Tibial artery (tissue), 4 donors: ENCODE measurements around the gene DCDC2.

Experiments used
- DNase-seq, 2 donors: peaks; one replicate each; pipeline ENCODE4 v3.0.0-alpha.2; 2019
- H3K27ac ChIP-seq, 2 donors: fragments of 200-600 bp; sonication (generic) in 1 of 2; 1 replicate in 1 of 2; 2 replicates in 1 of 2; pipeline ENCODE4 v1.5.1; 2018 to 2019; ENCODE audit warnings: mild to moderate bottlenecking in 1 of 2
- H3K27me3 ChIP-seq, 2 donors: fragments of 200-600 bp; sonication (generic) in 1 of 2; one replicate each; pipeline versions ENCODE4 v1.5.1 to v1.6.0; 2016 to 2019
- H3K36me3 ChIP-seq, 3 donors: fragments of 200-600 bp; sonication (generic) in 2 of 3; one replicate each; pipeline ENCODE4 v1.5.1; 2016 to 2019; ENCODE audit warnings: mild to moderate bottlenecking in 2 of 3
- H3K4me1 ChIP-seq, 4 donors: fragments of 200-600 bp; sonication (generic) in 2 of 4; 1 replicate in 3 of 4; 2 replicates in 1 of 4; pipeline ENCODE4 v1.5.1; 2016 to 2019
- H3K4me3 ChIP-seq, 2 donors: fragments of 200-600 bp; sonication (generic) in 1 of 2; 1 replicate in 1 of 2; 2 replicates in 1 of 2; pipeline ENCODE4 v1.5.1; 2018 to 2019; ENCODE audit warnings: mild to moderate bottlenecking in 2 of 2
- H3K9me3 ChIP-seq, 3 donors: fragments of 200-600 bp; sonication (generic) in 1 of 3; one replicate each; pipeline ENCODE4 v1.5.1; 2016 to 2019
- intact Hi-C: fragments of 100-400 bp; cut with DNase I; formaldehyde crosslinking; loops from one replicate; pipeline ENCODE4 v1.15.0; 2023; ENCODE audit warnings: low total_unique reads
- TF ChIP-seq, protein P1 (sequence below), 2 experiments: fragments of 200-600 bp in 1 of 2; fragments of 450-650 bp in 1 of 2; IDR thresholded peaks; one replicate each; pipeline ENCODE4 v1.5.1; 2017 to 2019; ENCODE audit warnings: antibody characterized with exemption in 2 of 2, mild to moderate bottlenecking in 1 of 2, moderate library complexity in 1 of 2

Gene DCDC2

DNA sequence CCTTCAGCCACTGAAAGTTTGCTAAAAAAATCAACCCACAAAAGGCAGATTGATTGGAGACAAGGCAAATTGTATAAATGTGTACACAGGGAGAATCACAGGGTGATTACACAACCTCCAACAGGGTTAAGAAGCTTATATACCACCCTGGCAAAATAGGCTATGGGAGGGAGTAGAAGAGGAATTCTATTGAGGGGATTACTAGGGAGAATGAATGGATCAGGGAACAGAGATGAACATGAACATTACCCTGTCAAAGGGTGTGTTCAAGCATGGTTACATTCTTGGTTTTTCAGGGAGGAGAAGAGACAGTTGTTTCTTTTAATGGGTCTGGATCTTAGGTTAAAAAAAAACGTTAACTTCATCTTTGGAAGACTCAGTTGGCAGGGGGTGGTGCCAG is 39.8 kb upstream of the DCDC2 start:
- Histone ChIP-seq H3K4me1 (peaks cover 0 to 6% (median 3%) of the 10 kb centered on the region in 4 donors), H3K27me3 (peaks cover 0 to 33% of the 10 kb centered on the region in 2 donors)
- intact Hi-C loops = no loop called here

DNA sequence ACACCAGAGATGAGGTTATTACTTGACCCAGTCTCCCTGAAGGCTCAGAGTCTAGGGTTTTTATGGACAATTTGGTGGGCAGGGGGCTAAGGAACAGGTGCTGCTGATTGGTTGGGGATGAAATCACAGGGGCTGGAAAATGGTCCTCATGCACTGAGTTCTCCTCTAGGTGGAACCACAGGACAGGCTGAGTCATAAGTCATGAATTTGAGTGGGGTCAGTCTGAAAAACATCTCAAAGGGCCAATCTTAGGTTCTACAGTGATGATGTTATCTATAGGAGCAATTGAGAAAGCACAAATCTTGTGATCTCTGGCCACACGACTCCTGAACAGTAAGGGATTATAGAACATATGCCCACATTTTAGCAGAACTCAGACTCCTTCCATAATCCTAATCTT is 39.0 kb upstream of the DCDC2 start:
- intact Hi-C loops = no loop called here
- Histone ChIP-seq H3K4me3 (no peak overlapping the region), H3K4me1 (no peaks in the 10 kb centered on the region), H3K27ac (no peak overlapping the region), H3K9me3 (no peaks in the 10 kb centered on the region), H3K27me3 (peaks cover 0 to 33% of the 10 kb centered on the region in 2 donors), H3K36me3 (no peaks in the 10 kb centered on the region)
- TF ChIP-seq, protein P1, sequence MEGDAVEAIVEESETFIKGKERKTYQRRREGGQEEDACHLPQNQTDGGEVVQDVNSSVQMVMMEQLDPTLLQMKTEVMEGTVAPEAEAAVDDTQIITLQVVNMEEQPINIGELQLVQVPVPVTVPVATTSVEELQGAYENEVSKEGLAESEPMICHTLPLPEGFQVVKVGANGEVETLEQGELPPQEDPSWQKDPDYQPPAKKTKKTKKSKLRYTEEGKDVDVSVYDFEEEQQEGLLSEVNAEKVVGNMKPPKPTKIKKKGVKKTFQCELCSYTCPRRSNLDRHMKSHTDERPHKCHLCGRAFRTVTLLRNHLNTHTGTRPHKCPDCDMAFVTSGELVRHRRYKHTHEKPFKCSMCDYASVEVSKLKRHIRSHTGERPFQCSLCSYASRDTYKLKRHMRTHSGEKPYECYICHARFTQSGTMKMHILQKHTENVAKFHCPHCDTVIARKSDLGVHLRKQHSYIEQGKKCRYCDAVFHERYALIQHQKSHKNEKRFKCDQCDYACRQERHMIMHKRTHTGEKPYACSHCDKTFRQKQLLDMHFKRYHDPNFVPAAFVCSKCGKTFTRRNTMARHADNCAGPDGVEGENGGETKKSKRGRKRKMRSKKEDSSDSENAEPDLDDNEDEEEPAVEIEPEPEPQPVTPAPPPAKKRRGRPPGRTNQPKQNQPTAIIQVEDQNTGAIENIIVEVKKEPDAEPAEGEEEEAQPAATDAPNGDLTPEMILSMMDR (IDR thresholded peaks at IDR 0.05) = no peak
- no peak for DNase-seq

More for the DNA sequence above, 39.8 kb upstream of the DCDC2 start:
- no peaks in the 10 kb centered on the region for H3K9me3 ChIP-seq
- DNase-seq = no peak
- no peak overlapping the region for H3K4me3 ChIP-seq
- H3K27ac ChIP-seq = no peak overlapping the region
- H3K36me3 ChIP-seq = no peaks in the 10 kb centered on the region
- TF ChIP-seq, protein P1 (IDR thresholded peaks at IDR 0.05) = no peak

DNA sequence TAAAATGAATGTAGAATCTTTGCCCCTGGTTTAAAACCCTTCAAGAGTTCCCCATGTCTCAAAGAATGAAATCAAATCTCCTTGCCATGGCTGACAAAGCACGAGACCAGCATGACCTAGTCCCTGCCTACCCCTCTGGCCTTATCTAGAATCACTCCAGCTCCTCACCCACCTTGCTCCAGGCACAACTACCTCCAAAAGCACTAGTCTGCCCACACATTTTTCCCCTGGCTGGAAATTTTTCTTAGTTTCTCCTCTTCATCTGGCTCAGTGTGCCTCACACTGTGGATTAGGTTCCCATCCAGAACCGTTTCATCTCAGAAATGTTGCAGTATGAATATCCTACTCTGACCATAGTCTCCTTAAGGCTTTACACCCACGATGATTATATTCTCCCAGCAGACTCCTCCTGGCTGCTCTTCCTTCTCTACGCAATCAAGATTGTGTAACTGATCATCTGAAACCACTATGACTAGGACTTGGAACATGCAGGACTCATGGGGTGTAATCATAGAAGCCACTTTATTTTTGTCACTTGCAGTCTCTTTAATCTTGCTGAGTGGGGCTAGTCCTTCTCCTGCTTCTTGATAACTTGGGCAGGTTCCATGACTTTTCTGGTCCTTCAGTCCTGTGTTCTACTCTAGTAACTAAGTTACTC is 37.0 kb upstream of the DCDC2 start:
- Histone ChIP-seq H3K27ac (no peak overlapping the region), H3K4me3 (no peak overlapping the region), H3K4me1 (no peaks in the 10 kb centered on the region), H3K27me3 (peaks cover 0 to 33% of the 10 kb centered on the region in 2 donors), H3K36me3 (no peaks in the 10 kb centered on the region), H3K9me3 (no peaks in the 10 kb centered on the region)
- no peak for DNase-seq
- TF ChIP-seq, protein P1 (IDR thresholded peaks at IDR 0.05) = no peak
- intact Hi-C loops = no loop called here

DNA sequence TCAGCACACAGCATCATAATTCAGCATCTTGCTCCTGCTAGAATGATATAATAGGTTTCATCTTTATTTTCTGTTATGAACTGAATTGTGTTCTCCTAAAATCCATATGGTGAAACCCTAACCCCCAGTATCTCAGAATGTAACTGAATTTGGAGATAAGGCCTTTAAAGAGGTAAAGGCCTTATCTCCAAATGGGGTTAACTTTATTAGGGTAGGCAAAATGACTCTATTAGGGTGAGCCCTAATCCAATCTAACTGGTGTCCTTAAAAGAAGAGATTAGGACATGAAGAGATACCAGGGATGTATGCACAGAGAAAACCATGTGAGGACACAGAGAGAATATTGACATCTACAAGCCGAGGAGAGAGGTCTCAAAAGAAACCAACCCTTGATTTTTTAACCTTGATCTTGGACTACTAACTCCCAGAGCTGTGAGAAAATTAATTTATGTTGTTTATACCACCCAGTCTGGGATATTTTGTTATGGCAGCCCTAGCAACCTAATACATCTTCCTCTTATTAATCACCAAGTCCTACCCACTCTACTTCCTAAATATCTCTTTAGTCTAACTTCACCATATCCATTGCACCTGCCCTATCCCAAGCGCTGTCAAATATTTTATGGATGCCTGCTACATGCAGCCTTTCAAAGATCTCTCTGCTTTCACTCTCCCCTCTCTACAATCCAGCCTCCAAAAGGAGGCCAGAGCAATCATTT is 36.4 kb upstream of the DCDC2 start:
- TF ChIP-seq, protein P1 (IDR thresholded peaks at IDR 0.05) = no peak
- peaks cover 0 to 27% of the 10 kb centered on the region in 2 donors for H3K27me3 ChIP-seq
- intact Hi-C loops = no loop called here
- H3K36me3 ChIP-seq = no peaks in the 10 kb centered on the region
- H3K9me3 ChIP-seq = no peaks in the 10 kb centered on the region
- H3K4me3 ChIP-seq = no peak overlapping the region
- no peak overlapping the region for H3K27ac ChIP-seq
- no peaks in the 10 kb centered on the region for H3K4me1 ChIP-seq
- no peak for DNase-seq

DNA sequence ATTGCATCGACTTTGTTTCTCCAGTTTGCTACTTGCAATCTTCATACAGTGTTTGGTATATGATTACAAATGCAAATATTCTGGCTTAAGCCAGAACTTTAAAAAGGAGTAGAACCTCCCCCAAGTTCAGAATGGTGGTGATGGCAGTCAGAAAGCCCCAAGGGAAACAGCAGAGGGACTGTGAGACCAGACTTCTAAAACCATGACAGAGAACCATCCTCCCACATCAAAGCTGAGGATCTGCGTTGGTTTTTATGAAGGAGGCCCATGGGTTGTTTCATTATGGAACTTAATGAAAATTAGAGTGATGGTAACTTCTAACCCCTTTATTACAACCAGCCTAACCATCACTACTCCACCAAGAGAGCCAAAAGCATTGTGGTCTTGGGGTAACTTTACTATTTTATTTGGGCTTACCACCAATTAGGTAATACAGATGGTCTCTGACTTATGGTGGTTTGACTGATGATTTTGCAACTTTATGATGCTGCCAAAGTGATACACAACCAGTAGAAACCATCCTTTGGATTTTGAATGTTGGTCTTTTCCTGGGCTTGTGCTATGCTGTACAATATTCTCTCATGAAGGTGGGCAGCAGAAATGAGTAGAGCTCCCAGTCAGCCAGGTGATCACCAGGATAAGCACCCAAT is 34.0 kb upstream of the DCDC2 start:
- TF ChIP-seq, protein P1 (IDR thresholded peaks at IDR 0.05) = no peak
- H3K27ac ChIP-seq = no peak overlapping the region

More for the DNA sequence above, 34.0 kb upstream of the DCDC2 start:
- DNase-seq = no peak
- no peaks in the 10 kb centered on the region for H3K4me1 ChIP-seq
- H3K36me3 ChIP-seq = no peaks in the 10 kb centered on the region
- intact Hi-C loops = no loop called here
- H3K9me3 ChIP-seq = no peaks in the 10 kb centered on the region
- H3K4me3 ChIP-seq = no peak overlapping the region
- H3K27me3 ChIP-seq = peaks cover 0 to 17% of the 10 kb centered on the region in 2 donors
